Neural crest cell (in vitro differentiated cells): ENCODE results near the gene PIGH. TPM values are rescaled to one million over a fixed set of nuclear protein-coding genes. Genes with fewer than 3 reads are reported as not detected.

Experiments used
- DNase-seq: peaks from one replicate; pipeline ENCODE4 v3.0.0; 2021; ENCODE audit warnings: low read depth, mixed read lengths, low spot score
- H3K27ac Mint-ChIP-seq: one replicate; pipeline ENCODE4 v1.8.0; 2021; ENCODE audit warnings: mild to moderate bottlenecking, mixed read lengths; ENCODE audit not compliant: unreplicated experiment
- H3K27me3 Mint-ChIP-seq: 2 replicates; pipeline ENCODE4 v1.8.0; 2021; ENCODE audit warnings: low read depth, mild to moderate bottlenecking, mixed read lengths
- H3K36me3 Mint-ChIP-seq: 2 replicates; pipeline ENCODE4 v1.8.0; 2021; ENCODE audit warnings: low read depth, mild to moderate bottlenecking, mixed read lengths
- H3K4me1 Mint-ChIP-seq: 2 replicates; pipeline ENCODE4 v1.8.0; 2021; ENCODE audit warnings: mixed read lengths
- H3K4me3 Mint-ChIP-seq: one replicate; pipeline ENCODE4 v1.8.0; 2021; ENCODE audit warnings: mild to moderate bottlenecking, mixed read lengths
- H3K9me3 Mint-ChIP-seq: 2 replicates; pipeline ENCODE4 v1.8.0; 2021; ENCODE audit warnings: mixed read lengths
- total RNA-seq: library from RNA; stranded (reverse); gene quantifications from 2 replicates; pipeline ENCODE4 v1.2.1, GENCODE V29; 2021
- TF ChIP-seq, protein P1 (sequence below): fragments of 200-600 bp; sonication (generic); conservative IDR thresholded peaks from 2 replicates; pipeline ENCODE4 v1.5.0; 2021; ENCODE audit warnings: antibody characterized with exemption, mild to moderate bottlenecking

Gene PIGH
- total RNA-seq, 1 donor from 2014 or later, result 19.9 TPM

GRCh38 chr14:67556671-67557070 lies 43.4 kb downstream of the PIGH start:
- H3K27me3 Mint-ChIP-seq, result no peaks in the 10 kb centered on the region
- peaks cover 8% of the 10 kb centered on the region for H3K36me3 Mint-ChIP-seq
- no peak for DNase-seq
- no peak overlapping the region for H3K4me3 Mint-ChIP-seq
- TF ChIP-seq, protein P1, sequence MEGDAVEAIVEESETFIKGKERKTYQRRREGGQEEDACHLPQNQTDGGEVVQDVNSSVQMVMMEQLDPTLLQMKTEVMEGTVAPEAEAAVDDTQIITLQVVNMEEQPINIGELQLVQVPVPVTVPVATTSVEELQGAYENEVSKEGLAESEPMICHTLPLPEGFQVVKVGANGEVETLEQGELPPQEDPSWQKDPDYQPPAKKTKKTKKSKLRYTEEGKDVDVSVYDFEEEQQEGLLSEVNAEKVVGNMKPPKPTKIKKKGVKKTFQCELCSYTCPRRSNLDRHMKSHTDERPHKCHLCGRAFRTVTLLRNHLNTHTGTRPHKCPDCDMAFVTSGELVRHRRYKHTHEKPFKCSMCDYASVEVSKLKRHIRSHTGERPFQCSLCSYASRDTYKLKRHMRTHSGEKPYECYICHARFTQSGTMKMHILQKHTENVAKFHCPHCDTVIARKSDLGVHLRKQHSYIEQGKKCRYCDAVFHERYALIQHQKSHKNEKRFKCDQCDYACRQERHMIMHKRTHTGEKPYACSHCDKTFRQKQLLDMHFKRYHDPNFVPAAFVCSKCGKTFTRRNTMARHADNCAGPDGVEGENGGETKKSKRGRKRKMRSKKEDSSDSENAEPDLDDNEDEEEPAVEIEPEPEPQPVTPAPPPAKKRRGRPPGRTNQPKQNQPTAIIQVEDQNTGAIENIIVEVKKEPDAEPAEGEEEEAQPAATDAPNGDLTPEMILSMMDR, result no peak
- no peak overlapping the region for H3K27ac Mint-ChIP-seq
- H3K9me3 Mint-ChIP-seq, result no peaks in the 10 kb centered on the region
- H3K4me1 Mint-ChIP-seq, result peaks cover 5% of the 10 kb centered on the region

DNA sequence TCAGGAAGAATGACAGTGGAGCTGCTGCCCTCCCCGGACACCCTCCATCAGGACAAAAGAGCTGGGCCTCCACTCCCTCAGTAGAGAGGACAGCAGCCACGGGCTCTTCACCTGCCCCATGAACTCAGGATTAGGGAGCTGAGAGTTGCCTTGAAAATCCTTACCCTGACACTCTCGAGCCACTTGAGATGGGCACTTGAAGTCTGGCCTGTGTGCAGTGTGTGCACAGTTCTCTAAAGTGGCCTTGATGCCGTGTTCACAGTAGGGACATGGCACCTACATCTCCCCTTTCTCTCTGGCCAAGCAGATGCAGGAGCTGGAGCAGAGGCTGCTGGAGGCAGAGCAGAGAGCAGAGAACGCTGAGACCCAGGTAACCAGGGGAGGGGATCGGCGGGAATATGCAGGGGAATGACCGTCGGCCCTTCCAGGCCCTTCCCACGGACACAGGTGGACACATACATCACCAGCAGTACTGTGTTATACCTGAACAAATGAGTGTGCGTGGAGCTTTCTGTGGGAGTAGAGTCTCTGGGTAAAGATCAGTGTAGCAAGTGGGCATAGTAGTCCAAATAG lies 44.5 kb downstream of the PIGH start:
- Mint-ChIP-seq H3K27ac (no peak overlapping the region), H3K36me3 (peaks cover 8% of the 10 kb centered on the region), H3K4me1 (peaks cover 5% of the 10 kb centered on the region), H3K27me3 (no peaks in the 10 kb centered on the region), H3K9me3 (no peaks in the 10 kb centered on the region), H3K4me3 (no peak overlapping the region)
- DNase-seq, result no peak
- TF ChIP-seq, protein P1, result no peak

DNA sequence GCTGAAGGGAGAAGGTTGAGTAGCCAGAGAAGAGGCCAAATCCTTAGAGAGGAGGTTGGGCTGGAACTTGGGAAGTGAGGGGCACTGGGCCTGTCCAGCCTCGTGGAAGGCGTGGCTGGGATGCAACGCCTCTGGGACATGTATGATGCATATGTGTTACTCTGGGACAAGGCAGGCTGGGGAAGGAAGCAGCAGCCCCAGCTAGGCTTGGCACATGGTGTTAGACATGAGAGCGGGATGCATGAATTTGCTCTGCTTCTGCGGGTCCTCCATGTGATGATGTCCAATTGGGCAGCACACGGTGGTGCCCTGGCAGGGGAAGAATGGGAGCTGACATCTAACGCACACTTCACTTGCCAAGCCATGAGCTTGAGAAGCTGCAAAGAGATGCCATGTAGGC lies 45.7 kb downstream of the PIGH start:
- Mint-ChIP-seq H3K36me3 (peaks cover 7% of the 10 kb centered on the region), H3K27ac (no peak overlapping the region), H3K4me3 (no peak overlapping the region), H3K27me3 (no peaks in the 10 kb centered on the region), H3K4me1 (peaks cover 2% of the 10 kb centered on the region), H3K9me3 (no peaks in the 10 kb centered on the region)
- TF ChIP-seq, protein P1, result no peak
- no peak for DNase-seq

DNA sequence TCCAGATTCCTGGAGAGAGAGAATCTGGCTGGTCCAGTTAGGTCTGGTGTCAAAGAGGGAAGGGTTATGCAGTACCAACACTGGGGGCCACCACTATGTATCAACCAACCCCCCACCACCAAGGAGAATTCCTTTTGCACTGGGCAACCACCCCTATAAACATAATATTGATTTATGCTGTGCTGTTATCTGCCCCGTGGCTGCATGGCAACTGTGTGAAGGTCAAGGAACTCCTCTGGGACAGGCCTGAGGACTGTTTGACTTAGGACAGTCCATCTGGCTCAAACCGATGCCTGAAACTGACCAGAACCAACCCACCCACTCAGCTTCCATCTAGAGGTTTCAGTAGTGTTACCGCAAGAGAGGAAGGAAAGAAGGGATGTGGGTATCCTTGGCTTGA lies 46.5 kb downstream of the PIGH start:
- no peaks in the 10 kb centered on the region for H3K4me1 Mint-ChIP-seq
- no peaks in the 10 kb centered on the region for H3K9me3 Mint-ChIP-seq

GRCh38 chr14:67551940-67552339 lies 48.1 kb downstream of the PIGH start:
- Mint-ChIP-seq H3K4me3 (no peak overlapping the region), H3K9me3 (no peaks in the 10 kb centered on the region), H3K27me3 (no peaks in the 10 kb centered on the region), H3K36me3 (peaks cover 5% of the 10 kb centered on the region), H3K4me1 (no peaks in the 10 kb centered on the region), H3K27ac (no peak overlapping the region)
- no peak for DNase-seq
- TF ChIP-seq, protein P1, result no peak

More for the DNA sequence above, 46.5 kb downstream of the PIGH start:
- DNase-seq, result no peak
- Mint-ChIP-seq H3K36me3 (peaks cover 7% of the 10 kb centered on the region), H3K27me3 (no peaks in the 10 kb centered on the region), H3K27ac (no peak overlapping the region), H3K4me3 (no peak overlapping the region)
- TF ChIP-seq, protein P1, result no peak
